Measurements from ENCODE around the gene PIP4P1. TPM values are rescaled to one million over a fixed set of nuclear protein-coding genes. Genes with fewer than 3 reads are reported as not detected.
A peak's percentile ranks its signal among the peaks of the same experiment; 100 is the strongest.

Gene PIP4P1
- total and polyA plus RNA-seq, 2 of the 13 experiments (the other 11 are each of a cell fraction or from before 2014, with no cell fraction given): 33.4 to 47.0 TPM

GRCh38 chr14:20469242-20469889 is 8.1 kb upstream of the PIP4P1 start, which contains the start of gene PNP (continued):
- TF ChIP-seq ZNF687 (CRISPR knock-in tag; IDR thresholded peaks at IDR 0.05) (peak; percentile 97), HMG20B (CRISPR knock-in tag; conservative IDR thresholded peaks at IDR 0.05) (no peak), ZMYM2 (CRISPR knock-in tag; IDR thresholded peaks at IDR 0.05) (peak; percentile 47; the same call in 1 of the 2 replicates), ZNF383 (CRISPR knock-in tag; IDR thresholded peaks at IDR 0.05; ENCODE audit: borderline replicate concordance) (peak; percentile 44; the same call in 1 of the 2 replicates), ARNT (IDR thresholded peaks at IDR 0.05) (no peak), THAP11 (CRISPR knock-in tag; IDR thresholded peaks at IDR 0.05) (peak; percentile 74), ZFP36L2 (CRISPR knock-in tag; IDR thresholded peaks at IDR 0.05) (no peak), MIER3 (CRISPR knock-in tag; IDR thresholded peaks at IDR 0.05; ENCODE audit: borderline replicate concordance) (peak; percentile 65; the same call in 1 of the 2 replicates), POGK (CRISPR knock-in tag; conservative IDR thresholded peaks at IDR 0.05) (peak; percentile 95), ZNF136 (CRISPR knock-in tag; IDR thresholded peaks at IDR 0.05; ENCODE audit: low read depth) (peak; percentile 80; the same call in 1 of the 2 replicates), PHB2 (IDR thresholded peaks at IDR 0.05; ENCODE audit: partially characterized antibody) (no peak), ZNF607 (CRISPR knock-in tag; IDR thresholded peaks at IDR 0.05; ENCODE audit: borderline replicate concordance) (no peak; the same call in 1 of the 2 replicates), MATR3 (CRISPR knock-in tag; IDR thresholded peaks at IDR 0.05) (no peak), SRSF1 (optimal IDR thresholded peaks at IDR 0.05; ENCODE audit: low read depth, low read length) (no peak), HDAC6 (IDR thresholded peaks at IDR 0.05; ENCODE audit: low read depth, low read length) (no peak), ATF7 (IDR thresholded peaks at IDR 0.05) (no peak), ATF7 (CRISPR knock-in tag; IDR thresholded peaks at IDR 0.05) (no peak), MIER2 (CRISPR knock-in tag; IDR thresholded peaks at IDR 0.05) (no peak), IRF2 (CRISPR knock-in tag; IDR thresholded peaks at IDR 0.05) (peak; percentile 68), MEIS2 (CRISPR knock-in tag; IDR thresholded peaks at IDR 0.05) (no peak), ELF1 (CRISPR knock-in tag; IDR thresholded peaks at IDR 0.05) (no peak), MAFG (CRISPR knock-in tag; IDR thresholded peaks at IDR 0.05) (no peak), CEBPB (IDR thresholded peaks at IDR 0.05; ENCODE audit: borderline replicate concordance, low read depth, low read length) (no peak)
- TF ChIP-seq, protein P1, sequence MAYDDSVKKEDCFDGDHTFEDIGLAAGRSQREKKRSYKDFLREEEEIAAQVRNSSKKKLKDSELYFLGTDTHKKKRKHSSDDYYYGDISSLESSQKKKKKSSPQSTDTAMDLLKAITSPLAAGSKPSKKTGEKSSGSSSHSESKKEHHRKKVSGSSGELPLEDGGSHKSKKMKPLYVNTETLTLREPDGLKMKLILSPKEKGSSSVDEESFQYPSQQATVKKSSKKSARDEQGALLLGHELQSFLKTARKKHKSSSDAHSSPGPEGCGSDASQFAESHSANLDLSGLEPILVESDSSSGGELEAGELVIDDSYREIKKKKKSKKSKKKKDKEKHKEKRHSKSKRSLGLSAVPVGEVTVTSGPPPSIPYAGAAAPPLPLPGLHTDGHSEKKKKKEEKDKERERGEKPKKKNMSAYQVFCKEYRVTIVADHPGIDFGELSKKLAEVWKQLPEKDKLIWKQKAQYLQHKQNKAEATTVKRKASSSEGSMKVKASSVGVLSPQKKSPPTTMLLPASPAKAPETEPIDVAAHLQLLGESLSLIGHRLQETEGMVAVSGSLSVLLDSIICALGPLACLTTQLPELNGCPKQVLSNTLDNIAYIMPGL (CRISPR knock-in tag; IDR thresholded peaks at IDR 0.05; ENCODE audit: borderline replicate concordance in 1 of 2, low read depth in 1 of 2): peak; percentile 86 to 90
